BE2C (cell line): Measurements from ENCODE around the gene CYB561A3.

ENCODE experiments used
- DNase-seq: peaks from one replicate; pipeline ENCODE4 v3.0.0-alpha.2; 2020
- H3K27me3 ChIP-seq: fragments of 250-450 bp; sonication (Bioruptor Pico); 2 replicates; pipeline ENCODE4 v1.5.1; 2020; ENCODE audit warnings: mild to moderate bottlenecking
- H3K36me3 ChIP-seq: fragments of 250-450 bp; sonication (Bioruptor Pico); 2 replicates; pipeline ENCODE4 v1.5.1; 2020; ENCODE audit warnings: mild to moderate bottlenecking
- H3K4me1 ChIP-seq: fragments of 250-450 bp; sonication (Bioruptor Pico); 2 replicates; pipeline ENCODE4 v1.5.1; 2020
- H3K4me3 ChIP-seq: 2 replicates; pipeline ENCODE4 v1.5.1; 2011; ENCODE audit warnings: low read depth, low read length
- H3K9me3 ChIP-seq: fragments of 250-450 bp; sonication (Bioruptor Pico); 2 replicates; pipeline ENCODE4 v1.5.1; 2020
- TF ChIP-seq, protein P1 (sequence below): IDR thresholded peaks from 2 replicates; pipeline ENCODE4 v1.5.1; 2012; ENCODE audit warnings: mild to moderate bottlenecking, low read depth, low read length

CYB561A3 gene

DNA sequence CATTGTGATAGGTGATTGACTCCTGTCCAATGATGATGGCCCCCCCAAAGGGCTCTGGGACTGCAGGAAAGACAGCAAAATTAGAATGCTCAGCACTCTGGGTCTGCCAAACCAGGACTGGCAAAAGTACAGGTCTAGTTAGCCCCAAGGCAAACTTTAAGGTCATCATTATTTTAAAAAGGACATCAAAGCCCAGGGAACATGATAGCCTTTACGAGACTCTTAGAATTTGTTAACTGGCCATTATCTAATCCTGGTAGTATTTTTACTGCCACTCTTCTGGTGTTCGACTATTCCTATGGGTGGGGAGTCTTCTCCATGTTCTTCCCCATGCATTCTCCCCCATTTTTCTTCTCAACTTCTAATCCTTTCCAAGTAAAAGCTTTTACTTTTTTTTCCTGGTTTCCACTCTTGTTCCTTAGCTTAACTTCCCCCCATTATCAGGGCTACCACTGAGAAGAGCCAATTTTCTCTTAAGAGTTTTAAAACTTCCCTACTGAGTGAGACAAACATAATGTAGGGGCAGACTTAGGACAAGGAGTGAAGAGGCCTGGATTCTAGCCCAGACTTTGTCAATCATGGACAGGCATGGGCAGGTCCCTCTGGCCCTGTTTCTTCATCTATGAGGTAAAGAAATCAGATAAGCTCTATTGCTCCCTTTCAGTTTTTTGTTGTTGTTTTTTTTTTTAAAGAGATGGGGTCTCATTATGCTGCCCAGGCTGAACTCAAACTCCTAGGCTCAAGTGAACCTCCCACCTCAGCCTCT is 35.9 kb downstream of the CYB561A3 start:
- Histone ChIP-seq H3K9me3 (no peaks in the 10 kb centered on the region), H3K4me1 (no peaks in the 10 kb centered on the region), H3K4me3 (no peak overlapping the region), H3K36me3 (peaks cover 42% of the 10 kb centered on the region), H3K27me3 (no peaks in the 10 kb centered on the region)
- TF ChIP-seq, protein P1, sequence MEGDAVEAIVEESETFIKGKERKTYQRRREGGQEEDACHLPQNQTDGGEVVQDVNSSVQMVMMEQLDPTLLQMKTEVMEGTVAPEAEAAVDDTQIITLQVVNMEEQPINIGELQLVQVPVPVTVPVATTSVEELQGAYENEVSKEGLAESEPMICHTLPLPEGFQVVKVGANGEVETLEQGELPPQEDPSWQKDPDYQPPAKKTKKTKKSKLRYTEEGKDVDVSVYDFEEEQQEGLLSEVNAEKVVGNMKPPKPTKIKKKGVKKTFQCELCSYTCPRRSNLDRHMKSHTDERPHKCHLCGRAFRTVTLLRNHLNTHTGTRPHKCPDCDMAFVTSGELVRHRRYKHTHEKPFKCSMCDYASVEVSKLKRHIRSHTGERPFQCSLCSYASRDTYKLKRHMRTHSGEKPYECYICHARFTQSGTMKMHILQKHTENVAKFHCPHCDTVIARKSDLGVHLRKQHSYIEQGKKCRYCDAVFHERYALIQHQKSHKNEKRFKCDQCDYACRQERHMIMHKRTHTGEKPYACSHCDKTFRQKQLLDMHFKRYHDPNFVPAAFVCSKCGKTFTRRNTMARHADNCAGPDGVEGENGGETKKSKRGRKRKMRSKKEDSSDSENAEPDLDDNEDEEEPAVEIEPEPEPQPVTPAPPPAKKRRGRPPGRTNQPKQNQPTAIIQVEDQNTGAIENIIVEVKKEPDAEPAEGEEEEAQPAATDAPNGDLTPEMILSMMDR, result no peak
- no peak for DNase-seq

DNA sequence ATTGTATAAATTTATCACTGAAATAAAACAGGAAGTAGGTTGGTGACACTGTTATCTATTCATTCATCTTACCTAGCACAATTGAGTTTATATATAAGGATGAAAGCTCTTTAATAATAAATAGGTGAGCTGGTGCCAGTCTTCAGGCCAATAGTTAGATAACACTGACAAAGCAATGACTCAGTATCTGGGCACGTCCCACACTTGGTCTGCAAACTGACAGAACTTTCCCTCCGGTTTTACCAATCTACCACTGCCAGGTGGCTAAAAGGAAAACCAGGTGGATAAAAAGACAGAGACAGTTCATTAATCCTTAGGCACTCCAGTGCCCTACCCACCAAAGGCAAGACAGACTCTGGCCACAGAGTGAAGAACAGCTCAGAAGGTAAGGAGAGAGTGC is 46.4 kb downstream of the CYB561A3 start:
- no peaks in the 10 kb centered on the region for H3K9me3 ChIP-seq
- H3K4me3 ChIP-seq, result no peak overlapping the region
- no peaks in the 10 kb centered on the region for H3K4me1 ChIP-seq
- TF ChIP-seq, protein P1, result no peak
- peaks cover 21% of the 10 kb centered on the region for H3K36me3 ChIP-seq
- no peaks in the 10 kb centered on the region for H3K27me3 ChIP-seq
- no peak for DNase-seq

DNA sequence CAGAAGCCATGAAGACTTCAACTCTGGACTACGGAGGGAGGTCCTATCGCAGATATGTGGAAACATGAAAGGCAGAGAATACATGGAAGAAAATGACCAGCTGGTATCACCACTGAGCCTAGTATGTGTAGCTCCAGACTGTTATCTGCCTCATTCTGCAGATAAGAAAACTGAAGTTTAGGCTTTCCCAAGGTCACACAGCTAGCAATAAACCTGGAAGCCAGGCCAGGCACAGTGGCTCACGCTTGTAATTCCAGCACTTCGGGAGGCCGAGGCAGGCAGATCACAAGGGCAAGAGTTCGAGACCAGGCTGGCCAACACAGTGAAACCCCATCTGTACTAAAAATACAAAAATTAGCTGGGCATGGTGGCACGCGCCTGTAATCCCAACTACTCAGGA is 50.9 kb downstream of the CYB561A3 start:
- no peak for DNase-seq
- TF ChIP-seq, protein P1, result no peak
- no peaks in the 10 kb centered on the region for H3K4me1 ChIP-seq

DNA sequence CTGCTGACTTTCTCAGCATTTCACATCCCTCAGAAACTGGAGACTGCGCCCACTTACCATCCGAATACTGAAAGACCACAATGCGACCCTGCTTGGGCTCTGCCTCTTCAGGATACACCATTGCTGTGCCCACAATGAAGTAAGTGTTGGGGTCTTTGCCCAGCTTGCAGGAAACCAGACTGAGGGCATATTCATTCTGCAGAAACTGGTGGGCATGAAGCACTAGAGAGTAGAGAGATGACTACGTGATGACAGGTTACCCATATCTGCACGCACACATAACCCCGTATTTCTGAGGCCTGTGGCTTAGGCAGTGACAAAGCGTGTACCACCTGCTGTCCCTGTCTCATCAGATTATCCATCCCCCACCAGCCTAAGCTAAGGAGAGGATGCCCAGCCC is 51.9 kb downstream of the CYB561A3 start:
- Histone ChIP-seq H3K4me1 (no peaks in the 10 kb centered on the region), H3K4me3 (no peak overlapping the region), H3K36me3 (peaks cover 34% of the 10 kb centered on the region), H3K27me3 (no peaks in the 10 kb centered on the region), H3K9me3 (no peaks in the 10 kb centered on the region)
- no peak for DNase-seq
- TF ChIP-seq, protein P1, result no peak

More for the DNA sequence above, 50.9 kb downstream of the CYB561A3 start:
- H3K4me3 ChIP-seq, result no peak overlapping the region
- no peaks in the 10 kb centered on the region for H3K27me3 ChIP-seq
- no peaks in the 10 kb centered on the region for H3K9me3 ChIP-seq
- H3K36me3 ChIP-seq, result peaks cover 37% of the 10 kb centered on the region

DNA sequence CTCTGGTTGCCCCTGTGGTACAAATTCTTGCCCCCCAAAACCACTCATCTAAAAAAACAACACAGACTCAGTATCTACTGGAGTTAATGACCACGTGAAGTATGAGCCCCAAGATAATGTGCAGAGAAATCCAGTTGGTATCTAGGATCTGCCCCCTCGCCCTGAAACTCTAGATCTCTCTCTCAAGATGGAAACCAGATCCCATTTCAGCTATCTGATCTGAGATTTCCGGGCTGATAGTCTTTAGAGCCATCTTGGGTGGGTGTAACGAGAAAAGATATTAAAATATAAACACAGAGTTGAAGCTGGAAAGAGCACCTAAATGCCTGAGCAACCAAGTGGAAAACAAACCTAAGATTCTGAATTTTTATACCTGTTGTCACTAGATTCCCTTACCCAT is 52.5 kb downstream of the CYB561A3 start:
- no peaks in the 10 kb centered on the region for H3K9me3 ChIP-seq
- no peak for DNase-seq
- no peaks in the 10 kb centered on the region for H3K4me1 ChIP-seq
- no peak overlapping the region for H3K4me3 ChIP-seq
- no peaks in the 10 kb centered on the region for H3K27me3 ChIP-seq
- peaks cover 34% of the 10 kb centered on the region for H3K36me3 ChIP-seq
- TF ChIP-seq, protein P1, result no peak

DNA sequence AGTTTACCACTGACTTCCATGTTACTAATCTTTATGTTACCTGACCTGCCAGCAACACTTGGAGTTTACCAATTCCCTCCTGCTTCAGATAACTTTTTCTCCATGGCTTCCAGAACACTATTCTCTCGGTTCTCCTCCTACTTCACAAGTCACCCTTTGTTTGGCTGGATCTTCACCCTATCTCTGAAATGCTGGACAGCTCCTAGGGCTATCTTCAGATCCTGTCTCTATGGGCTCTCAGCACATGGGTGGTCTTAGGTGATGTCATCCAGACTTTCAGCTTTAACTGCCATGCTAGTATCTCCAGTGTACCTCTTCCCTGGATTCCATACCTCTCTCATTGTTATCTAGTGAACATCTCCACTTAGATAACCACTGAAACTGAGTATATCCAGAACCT is 54.3 kb downstream of the CYB561A3 start:
- TF ChIP-seq, protein P1, result no peak
- Histone ChIP-seq H3K4me1 (no peaks in the 10 kb centered on the region), H3K4me3 (no peak overlapping the region), H3K36me3 (peaks cover 35% of the 10 kb centered on the region), H3K9me3 (no peaks in the 10 kb centered on the region), H3K27me3 (no peaks in the 10 kb centered on the region)
- no peak for DNase-seq
